Head of caudate nucleus (tissue), 42 donors: ENCODE measurements around the gene TSKU.

Experiments
- DNase-seq, 42 donors: peaks; one replicate each; pipeline versions ENCODE4 v3.0.0 to v3.0.0-alpha.2; 2020 to 2021; ENCODE audit warnings: mixed read lengths in 7 of 42
- intact Hi-C: fragments of 100-400 bp; cut with DNase I; formaldehyde crosslinking; loops from one replicate; pipeline ENCODE4 v1.15.0; 2022

Gene TSKU

GRCh38 chr11:76783294-76783895 lies at the start of gene TSKU:
Gene TSKU (plus strand): TSS chr11:76783356. CDS start chr11:76795617, 12,261 bp downstream.
- intact Hi-C loops, result no loop called here
- no peak for DNase-seq

DNA sequence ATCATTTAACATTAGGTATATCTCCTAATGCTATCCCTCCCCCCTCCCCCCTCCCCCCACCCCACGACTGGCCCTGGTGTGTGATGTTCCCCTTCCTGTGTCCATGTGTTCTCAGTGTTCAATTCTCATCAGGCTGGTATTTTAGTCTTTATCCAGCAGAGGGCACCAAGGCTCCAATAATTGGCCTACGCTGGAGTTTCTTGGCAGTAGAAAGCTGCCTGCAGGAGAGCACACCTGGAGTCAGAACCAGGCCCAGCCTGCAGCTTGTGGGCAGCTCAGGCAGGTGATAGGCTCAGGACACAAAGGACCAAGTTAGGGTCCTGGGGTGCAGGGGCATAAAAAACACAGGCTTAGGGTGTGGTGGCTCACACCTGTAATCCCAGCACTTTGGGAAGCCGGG lies 49.2 kb upstream of the TSKU start:
- peak in 31 of 42 donors; percentile 4 to 78 (median 55) for DNase-seq
- intact Hi-C loops, result loop anchor here (5.0 kb wide), 1 partner anchor 183 kb away; no protein-coding TSS in a partner anchor

DNA sequence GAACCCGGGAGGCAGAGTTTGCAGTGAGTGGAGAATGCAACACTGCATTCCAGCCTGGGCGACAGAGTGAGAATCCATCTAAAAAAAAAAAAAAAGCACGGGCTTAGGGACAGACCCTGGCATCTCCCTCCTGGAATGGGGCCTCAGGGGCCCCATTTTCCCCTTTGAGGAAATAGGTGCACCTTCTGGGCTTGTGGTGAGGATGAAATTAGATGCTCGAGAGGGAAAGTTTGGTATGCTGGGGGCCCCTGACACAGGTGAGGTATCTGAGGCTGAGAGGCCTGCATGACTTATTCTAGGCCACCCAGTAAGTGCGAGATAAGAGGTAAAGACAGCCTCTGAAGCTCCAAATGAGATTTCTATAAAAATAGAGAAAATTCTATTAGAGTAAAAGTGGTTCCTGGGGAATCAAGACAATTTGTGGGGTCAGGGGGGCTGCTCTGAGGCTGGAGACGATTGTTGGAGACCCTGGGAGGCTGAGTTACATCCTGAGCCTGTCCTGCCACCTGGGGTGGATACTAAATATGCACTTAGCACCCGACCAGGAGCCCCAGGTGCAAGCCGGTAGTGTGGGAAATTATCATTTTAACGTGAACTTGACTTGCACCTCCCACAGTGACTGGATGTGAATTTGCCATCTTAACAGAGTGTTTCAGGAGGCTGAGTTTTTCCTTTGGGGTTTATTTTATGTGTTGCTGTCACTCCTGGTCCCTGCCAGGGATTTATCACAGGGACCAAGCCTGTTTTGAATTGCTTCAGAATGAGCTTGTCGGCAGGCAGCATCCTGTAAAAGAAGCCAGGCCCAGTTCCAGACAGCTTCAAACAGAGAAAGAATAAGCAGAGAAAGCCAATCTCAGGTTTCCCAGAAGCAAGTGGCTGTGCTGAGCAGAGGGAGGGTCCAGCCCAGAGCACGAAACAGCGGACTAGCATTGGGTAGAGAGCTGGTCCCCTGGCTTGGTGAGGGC lies 48.4 kb upstream of the TSKU start:
- intact Hi-C loops, result loop anchor here (5.0 kb wide), 2 partner anchors 63 to 183 kb away; no protein-coding TSS in a partner anchor
- peak in 3 of 42 donors; percentile 5 to 26 (median 9) for DNase-seq

DNA sequence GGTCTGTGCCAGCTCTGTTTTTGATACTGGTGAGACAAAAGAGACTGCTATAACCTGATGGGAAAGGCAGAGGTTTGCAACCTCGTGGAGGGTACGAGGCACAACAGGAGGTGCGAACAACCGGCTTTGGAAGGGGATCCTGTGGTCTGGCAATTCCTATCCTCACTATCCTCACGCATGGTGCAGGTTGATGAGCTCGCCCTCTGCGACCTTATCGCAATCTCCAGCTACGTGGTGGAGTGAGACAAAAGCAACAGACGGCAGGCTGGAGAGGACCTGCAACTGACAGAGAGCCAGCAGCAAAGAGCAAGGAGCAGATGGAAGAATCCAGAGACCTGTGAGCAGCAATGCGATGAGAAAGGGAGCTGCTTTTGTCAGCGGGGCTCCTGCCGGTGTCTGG lies 47.3 kb upstream of the TSKU start:
- DNase-seq, result no peak
- intact Hi-C loops, result loop anchor here (5.0 kb wide), 1 partner anchor 61 kb away; no protein-coding TSS in a partner anchor

GRCh38 chr11:76736266-76736665 lies 46.9 kb upstream of the TSKU start:
- intact Hi-C loops, result loop anchor here (5.0 kb wide), 1 partner anchor 61 kb away; no protein-coding TSS in a partner anchor
- no peak for DNase-seq

- intact Hi-C loops, result loop anchor here (5.0 kb wide), 1 partner anchor 60 kb away; no protein-coding TSS in a partner anchor
- no peak for DNase-seq
Observed at GRCh38 chr11:76736773-76737495, 46.2 kb upstream of the TSKU start.

DNA sequence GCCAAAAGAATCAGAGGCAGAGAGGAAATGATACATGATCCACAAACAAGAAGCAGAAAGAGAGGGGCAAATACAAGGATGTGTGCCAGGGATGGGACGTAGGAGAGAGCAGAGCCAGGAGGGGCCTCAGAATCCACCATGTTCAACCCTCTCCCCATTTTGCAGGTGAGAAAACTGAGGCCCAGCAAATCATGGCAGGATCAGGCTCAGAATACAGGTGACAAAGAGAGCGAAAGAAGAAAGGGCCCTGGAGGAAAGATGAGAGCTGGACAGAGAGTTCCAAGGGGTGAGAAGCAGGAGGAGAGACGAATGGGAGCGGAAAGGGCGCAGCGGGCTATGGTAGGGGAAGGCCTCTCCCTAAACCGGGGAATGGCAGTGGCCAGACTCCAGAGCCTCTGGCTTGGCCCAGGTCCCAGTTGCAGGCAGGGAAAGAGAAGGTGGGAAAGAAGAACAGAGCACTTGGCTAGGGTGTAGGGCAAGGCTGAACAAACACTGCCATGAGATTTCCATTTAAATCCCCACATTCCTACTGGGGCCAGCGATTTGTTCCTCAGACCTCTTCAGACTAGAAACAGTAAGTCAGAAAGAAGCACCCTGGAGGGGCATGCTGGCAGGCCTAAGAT lies 44.4 kb upstream of the TSKU start:
- intact Hi-C loops, result loop anchor here (5.0 kb wide), 1 partner anchor 59 kb away; no protein-coding TSS in a partner anchor
- no peak for DNase-seq

GRCh38 chr11:76739798-76740197 lies 43.4 kb upstream of the TSKU start:
- intact Hi-C loops, result loop anchor here (5.0 kb wide), 1 partner anchor 58 kb away; no protein-coding TSS in a partner anchor
- no peak for DNase-seq

DNA sequence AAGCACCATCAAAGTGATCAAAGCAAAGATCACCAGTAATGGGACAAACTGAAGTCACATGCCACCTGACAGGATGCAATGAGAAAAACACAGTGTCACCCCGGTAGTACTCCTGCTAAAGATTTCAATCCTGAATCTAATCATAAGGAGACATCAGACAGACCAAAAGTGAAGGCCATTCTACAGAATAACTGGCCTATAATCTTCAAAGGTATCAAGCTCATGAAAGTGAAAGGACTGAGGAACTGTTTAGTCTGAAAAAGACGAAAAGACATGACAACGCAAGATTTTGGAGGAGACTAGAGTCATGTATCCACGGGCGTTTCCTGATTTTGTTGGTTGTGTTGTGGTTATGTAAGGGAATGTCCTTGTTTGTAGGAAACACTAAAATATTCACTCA lies 42.4 kb upstream of the TSKU start:
- DNase-seq, result no peak
- intact Hi-C loops, result no loop called here

DNA sequence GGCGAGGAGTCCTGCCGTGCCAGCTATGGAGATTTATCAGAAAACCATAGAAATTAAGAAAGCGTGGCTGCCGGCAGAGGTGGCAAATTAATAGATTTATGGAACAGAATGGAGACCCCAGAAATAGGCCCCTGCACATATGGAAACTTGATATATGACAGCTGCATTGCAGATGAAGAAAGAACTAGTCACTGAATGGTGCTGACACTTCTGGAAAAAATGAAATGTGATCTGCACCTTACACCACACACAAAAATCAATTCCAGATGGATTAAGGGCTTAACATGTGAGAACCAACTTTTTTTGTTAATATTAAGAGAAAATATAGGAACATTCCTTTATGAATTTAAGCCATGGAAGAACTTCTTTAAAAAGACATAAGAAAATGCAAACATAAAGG lies 40.3 kb upstream of the TSKU start:
- DNase-seq, result no peak
- intact Hi-C loops, result no loop called here

DNA sequence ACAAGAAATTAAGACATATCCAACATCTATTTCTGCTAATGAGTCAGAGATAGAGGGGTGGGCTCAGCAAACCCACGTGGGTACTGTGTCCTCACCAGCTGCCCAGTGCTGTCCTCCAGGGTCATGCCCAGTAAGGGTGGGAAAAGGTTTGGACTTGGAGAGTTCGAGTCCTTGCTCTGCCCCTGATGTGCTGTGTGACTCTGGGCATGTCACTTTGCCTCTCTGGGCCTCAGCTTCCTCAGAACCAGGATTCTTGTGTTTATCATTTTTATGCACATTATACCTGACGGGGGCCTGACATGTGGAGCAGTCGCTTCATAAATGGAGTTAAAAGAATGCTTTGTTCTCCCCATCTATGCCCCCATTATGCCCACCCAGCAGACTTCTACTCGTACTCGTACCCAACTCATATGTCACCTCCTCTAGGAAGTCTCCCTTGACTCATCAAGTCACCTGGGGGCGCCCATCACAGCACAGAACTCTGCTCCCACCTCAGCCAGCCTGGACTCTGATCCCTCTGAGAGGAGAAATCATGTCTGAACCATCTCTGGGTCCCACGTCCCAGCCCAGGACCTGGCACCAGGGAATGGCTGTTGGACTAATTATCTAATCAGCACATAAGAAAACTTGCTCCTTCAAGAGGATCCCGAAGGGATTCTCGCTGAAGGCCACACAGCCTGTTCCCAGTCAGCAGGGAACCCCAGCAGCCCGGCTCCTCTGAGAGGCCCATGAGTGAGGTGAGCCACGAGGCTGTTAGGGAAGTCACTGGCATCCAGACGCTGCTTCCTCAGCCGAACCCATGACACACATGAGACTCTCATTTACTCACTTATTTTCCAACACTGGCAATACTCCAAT lies 38.7 kb upstream of the TSKU start:
- peak in 2 of 42 donors; percentile 17 to 51 for DNase-seq
- intact Hi-C loops, result no loop called here

GRCh38 chr11:76745044-76745376 lies 38.1 kb upstream of the TSKU start:
- intact Hi-C loops, result no loop called here
- DNase-seq, result no peak

- DNase-seq, result no peak
- intact Hi-C loops, result no loop called here
Observed at GRCh38 chr11:76745561-76746207, 37.5 kb upstream of the TSKU start.

DNA sequence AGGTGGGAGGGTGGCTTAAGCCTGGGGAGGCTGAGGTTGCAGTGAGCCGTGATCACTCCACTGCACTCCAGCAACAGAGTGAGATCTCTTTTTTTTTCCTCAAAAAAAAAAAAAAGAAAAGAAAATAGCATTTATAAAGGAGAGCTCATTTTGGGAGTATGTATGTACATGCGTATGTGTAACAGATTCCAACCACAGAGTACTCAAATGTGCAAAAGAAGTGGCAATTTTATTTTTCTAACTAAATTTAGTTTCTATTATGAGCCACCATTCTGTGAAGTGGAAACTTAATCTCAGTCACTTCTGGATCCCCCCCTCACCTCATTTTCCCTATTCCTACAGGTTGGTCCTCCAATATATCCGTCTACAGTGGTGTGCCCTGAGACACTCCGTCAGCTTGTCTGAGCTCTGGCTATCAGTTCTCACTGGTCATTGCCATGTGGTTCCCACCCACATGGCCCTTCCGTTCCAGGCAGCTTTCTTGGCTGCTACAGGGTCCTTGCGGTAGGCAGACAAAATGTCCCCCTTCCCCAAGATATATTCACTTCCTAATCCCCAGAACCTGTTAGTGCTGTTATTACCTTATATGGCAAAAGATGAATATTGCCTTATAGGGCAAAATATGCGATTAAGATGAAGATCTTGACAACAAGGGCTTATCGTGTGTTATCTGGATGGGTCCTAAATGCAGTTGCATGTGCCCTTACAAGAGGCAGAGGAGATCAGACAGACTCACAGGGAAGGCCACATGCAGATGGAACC lies 35.8 kb upstream of the TSKU start:
- intact Hi-C loops, result no loop called here
- no peak for DNase-seq

GRCh38 chr11:76747915-76748860 lies 35.0 kb upstream of the TSKU start:
- DNase-seq, result no peak
- intact Hi-C loops, result no loop called here

GRCh38 chr11:76748948-76749347 lies 34.2 kb upstream of the TSKU start:
- intact Hi-C loops, result no loop called here
- DNase-seq, result no peak
